ENCODE results near the gene PRSS1.

DNA sequence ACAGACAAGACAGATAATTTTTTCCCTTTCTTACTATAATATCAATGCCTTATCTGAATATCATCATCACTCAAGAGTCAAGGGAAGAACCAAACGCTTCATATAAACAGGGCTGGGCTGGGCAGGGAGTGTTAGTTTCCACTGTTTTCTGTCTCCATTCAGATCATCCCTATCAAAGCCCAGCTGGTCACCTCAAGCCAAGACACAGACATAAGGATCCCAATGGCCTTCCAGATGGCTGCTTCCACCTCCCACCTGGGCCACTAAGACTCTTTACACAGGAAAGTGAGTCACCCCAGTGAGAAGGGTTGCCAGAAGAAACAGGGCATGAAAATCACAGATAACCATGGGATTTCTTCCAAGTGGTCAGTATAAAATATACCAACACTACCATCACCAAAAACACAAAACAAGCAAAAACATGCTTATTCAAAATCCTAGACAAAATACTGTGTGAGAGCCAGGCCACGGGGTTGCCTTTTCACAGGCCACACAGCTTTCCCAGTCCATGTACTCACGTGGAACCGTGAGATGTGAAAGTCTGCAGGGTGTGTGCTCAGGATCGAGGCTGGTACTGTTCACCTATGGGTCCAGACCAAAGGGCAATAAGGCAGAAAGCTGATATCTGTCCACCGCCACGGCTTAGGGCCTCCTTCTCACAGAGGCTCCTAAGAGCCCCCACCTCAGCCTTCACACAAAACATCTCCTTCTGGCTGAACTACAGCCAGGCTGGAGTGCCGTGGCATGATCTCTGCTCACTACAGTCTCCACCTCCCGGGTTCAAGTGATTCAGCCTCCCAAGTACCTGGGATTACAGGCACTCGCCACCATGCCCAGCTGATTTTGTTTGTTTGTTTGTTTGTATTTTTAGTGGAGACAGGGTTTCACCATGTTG, 5.7 kb downstream of the PRSS1 start:
- TF ChIP-seq, protein P1, sequence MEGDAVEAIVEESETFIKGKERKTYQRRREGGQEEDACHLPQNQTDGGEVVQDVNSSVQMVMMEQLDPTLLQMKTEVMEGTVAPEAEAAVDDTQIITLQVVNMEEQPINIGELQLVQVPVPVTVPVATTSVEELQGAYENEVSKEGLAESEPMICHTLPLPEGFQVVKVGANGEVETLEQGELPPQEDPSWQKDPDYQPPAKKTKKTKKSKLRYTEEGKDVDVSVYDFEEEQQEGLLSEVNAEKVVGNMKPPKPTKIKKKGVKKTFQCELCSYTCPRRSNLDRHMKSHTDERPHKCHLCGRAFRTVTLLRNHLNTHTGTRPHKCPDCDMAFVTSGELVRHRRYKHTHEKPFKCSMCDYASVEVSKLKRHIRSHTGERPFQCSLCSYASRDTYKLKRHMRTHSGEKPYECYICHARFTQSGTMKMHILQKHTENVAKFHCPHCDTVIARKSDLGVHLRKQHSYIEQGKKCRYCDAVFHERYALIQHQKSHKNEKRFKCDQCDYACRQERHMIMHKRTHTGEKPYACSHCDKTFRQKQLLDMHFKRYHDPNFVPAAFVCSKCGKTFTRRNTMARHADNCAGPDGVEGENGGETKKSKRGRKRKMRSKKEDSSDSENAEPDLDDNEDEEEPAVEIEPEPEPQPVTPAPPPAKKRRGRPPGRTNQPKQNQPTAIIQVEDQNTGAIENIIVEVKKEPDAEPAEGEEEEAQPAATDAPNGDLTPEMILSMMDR (IDR thresholded peaks at IDR 0.05): no peak
- no peak for TF ChIP-seq POLR2A (IDR thresholded peaks at IDR 0.05)

All from esophagus squamous epithelium (tissue), 4 donors.